ENCODE measurements around the gene UBAC1. TPM values are rescaled to one million over a fixed set of nuclear protein-coding genes. Genes with fewer than 3 reads are reported as not detected.
A peak's percentile ranks its signal among the peaks of the same experiment; 100 is the strongest.

Gene UBAC1
- total and polyA plus RNA-seq, 9 of the 15 experiments (the other 6 are each of a cell fraction or from before 2014, with no cell fraction given), result 94.0 to 399 (median 228) TPM

DNA sequence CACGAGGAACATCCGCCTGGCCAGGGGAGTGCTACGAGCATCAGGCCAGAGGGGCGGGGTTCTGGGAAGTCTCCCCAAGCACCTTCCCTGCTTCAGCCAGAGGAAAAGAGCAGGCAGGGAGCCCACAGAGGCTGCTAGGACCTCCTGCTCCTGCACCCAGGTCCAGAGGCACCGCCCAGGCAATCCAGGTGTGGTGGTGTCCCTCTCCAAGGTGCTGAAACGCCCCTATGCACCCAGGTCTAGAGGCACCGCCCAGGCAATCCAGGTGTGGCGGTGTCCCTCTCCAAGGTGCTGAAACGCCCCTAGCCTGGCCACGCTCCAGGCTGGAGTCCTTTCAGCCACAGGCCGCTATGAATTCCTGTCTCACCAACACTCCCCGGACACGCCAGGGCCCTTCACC lies 10.7 kb upstream of the UBAC1 start (continued):
- TF ChIP-seq, protein P1, sequence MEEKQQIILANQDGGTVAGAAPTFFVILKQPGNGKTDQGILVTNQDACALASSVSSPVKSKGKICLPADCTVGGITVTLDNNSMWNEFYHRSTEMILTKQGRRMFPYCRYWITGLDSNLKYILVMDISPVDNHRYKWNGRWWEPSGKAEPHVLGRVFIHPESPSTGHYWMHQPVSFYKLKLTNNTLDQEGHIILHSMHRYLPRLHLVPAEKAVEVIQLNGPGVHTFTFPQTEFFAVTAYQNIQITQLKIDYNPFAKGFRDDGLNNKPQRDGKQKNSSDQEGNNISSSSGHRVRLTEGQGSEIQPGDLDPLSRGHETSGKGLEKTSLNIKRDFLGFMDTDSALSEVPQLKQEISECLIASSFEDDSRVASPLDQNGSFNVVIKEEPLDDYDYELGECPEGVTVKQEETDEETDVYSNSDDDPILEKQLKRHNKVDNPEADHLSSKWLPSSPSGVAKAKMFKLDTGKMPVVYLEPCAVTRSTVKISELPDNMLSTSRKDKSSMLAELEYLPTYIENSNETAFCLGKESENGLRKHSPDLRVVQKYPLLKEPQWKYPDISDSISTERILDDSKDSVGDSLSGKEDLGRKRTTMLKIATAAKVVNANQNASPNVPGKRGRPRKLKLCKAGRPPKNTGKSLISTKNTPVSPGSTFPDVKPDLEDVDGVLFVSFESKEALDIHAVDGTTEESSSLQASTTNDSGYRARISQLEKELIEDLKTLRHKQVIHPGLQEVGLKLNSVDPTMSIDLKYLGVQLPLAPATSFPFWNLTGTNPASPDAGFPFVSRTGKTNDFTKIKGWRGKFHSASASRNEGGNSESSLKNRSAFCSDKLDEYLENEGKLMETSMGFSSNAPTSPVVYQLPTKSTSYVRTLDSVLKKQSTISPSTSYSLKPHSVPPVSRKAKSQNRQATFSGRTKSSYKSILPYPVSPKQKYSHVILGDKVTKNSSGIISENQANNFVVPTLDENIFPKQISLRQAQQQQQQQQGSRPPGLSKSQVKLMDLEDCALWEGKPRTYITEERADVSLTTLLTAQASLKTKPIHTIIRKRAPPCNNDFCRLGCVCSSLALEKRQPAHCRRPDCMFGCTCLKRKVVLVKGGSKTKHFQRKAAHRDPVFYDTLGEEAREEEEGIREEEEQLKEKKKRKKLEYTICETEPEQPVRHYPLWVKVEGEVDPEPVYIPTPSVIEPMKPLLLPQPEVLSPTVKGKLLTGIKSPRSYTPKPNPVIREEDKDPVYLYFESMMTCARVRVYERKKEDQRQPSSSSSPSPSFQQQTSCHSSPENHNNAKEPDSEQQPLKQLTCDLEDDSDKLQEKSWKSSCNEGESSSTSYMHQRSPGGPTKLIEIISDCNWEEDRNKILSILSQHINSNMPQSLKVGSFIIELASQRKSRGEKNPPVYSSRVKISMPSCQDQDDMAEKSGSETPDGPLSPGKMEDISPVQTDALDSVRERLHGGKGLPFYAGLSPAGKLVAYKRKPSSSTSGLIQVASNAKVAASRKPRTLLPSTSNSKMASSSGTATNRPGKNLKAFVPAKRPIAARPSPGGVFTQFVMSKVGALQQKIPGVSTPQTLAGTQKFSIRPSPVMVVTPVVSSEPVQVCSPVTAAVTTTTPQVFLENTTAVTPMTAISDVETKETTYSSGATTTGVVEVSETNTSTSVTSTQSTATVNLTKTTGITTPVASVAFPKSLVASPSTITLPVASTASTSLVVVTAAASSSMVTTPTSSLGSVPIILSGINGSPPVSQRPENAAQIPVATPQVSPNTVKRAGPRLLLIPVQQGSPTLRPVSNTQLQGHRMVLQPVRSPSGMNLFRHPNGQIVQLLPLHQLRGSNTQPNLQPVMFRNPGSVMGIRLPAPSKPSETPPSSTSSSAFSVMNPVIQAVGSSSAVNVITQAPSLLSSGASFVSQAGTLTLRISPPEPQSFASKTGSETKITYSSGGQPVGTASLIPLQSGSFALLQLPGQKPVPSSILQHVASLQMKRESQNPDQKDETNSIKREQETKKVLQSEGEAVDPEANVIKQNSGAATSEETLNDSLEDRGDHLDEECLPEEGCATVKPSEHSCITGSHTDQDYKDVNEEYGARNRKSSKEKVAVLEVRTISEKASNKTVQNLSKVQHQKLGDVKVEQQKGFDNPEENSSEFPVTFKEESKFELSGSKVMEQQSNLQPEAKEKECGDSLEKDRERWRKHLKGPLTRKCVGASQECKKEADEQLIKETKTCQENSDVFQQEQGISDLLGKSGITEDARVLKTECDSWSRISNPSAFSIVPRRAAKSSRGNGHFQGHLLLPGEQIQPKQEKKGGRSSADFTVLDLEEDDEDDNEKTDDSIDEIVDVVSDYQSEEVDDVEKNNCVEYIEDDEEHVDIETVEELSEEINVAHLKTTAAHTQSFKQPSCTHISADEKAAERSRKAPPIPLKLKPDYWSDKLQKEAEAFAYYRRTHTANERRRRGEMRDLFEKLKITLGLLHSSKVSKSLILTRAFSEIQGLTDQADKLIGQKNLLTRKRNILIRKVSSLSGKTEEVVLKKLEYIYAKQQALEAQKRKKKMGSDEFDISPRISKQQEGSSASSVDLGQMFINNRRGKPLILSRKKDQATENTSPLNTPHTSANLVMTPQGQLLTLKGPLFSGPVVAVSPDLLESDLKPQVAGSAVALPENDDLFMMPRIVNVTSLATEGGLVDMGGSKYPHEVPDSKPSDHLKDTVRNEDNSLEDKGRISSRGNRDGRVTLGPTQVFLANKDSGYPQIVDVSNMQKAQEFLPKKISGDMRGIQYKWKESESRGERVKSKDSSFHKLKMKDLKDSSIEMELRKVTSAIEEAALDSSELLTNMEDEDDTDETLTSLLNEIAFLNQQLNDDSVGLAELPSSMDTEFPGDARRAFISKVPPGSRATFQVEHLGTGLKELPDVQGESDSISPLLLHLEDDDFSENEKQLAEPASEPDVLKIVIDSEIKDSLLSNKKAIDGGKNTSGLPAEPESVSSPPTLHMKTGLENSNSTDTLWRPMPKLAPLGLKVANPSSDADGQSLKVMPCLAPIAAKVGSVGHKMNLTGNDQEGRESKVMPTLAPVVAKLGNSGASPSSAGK (IDR thresholded peaks at IDR 0.05), result no peak
- TF ChIP-seq, protein P2, sequence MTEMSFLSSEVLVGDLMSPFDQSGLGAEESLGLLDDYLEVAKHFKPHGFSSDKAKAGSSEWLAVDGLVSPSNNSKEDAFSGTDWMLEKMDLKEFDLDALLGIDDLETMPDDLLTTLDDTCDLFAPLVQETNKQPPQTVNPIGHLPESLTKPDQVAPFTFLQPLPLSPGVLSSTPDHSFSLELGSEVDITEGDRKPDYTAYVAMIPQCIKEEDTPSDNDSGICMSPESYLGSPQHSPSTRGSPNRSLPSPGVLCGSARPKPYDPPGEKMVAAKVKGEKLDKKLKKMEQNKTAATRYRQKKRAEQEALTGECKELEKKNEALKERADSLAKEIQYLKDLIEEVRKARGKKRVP (CRISPR knock-in tag; IDR thresholded peaks at IDR 0.05), result no peak
- TF ChIP-seq EGR1 (conservative IDR thresholded peaks at IDR 0.05), result 0 out of 2 replicates have a peak, but pooled peaks have one; percentile 8
- TF ChIP-seq, protein P3, sequence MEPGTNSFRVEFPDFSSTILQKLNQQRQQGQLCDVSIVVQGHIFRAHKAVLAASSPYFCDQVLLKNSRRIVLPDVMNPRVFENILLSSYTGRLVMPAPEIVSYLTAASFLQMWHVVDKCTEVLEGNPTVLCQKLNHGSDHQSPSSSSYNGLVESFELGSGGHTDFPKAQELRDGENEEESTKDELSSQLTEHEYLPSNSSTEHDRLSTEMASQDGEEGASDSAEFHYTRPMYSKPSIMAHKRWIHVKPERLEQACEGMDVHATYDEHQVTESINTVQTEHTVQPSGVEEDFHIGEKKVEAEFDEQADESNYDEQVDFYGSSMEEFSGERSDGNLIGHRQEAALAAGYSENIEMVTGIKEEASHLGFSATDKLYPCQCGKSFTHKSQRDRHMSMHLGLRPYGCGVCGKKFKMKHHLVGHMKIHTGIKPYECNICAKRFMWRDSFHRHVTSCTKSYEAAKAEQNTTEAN (CRISPR knock-in tag; IDR thresholded peaks at IDR 0.05), result peak; percentile 89
- no peak for TF ChIP-seq BMI1 (IDR thresholded peaks at IDR 0.05; ENCODE audit: low read length)
- TF ChIP-seq SP1 (CRISPR knock-in tag; IDR thresholded peaks at IDR 0.05), result peak; percentile 82
- no peak for TF ChIP-seq ZNF589 (CRISPR knock-in tag; IDR thresholded peaks at IDR 0.05; ENCODE audit: low read depth)
- no peak for TF ChIP-seq TRIM24 (IDR thresholded peaks at IDR 0.05)
- TF ChIP-seq NR4A1 (CRISPR knock-in tag; IDR thresholded peaks at IDR 0.05), result no peak
- TF ChIP-seq NR4A1 (tag; IDR thresholded peaks at IDR 0.05), result peak; percentile 39; the same call in 1 of the 2 replicates
- 0 out of 4 replicates have a peak, but pooled peaks of 1 of the 2 experiments have one; percentile 33 for TF ChIP-seq KDM4B (IDR thresholded peaks at IDR 0.05; ENCODE audit: borderline replicate concordance in 2 of 2, low read depth in 1 of 2)
- no peak for TF ChIP-seq FIP1L1 (IDR thresholded peaks at IDR 0.05; ENCODE audit: low read depth, low read length, poor library complexity, severe bottlenecking)
- TF ChIP-seq HIVEP1 (CRISPR knock-in tag; IDR thresholded peaks at IDR 0.05), result no peak
- TF ChIP-seq PRPF4 (IDR thresholded peaks at IDR 0.05; ENCODE audit: insufficient read depth, low read depth, low read length, poor library complexity, severe bottlenecking), result no peak
- TF ChIP-seq KLF10 (CRISPR knock-in tag; IDR thresholded peaks at IDR 0.05), result no peak
- TF ChIP-seq ZNF24 (IDR thresholded peaks at IDR 0.05), result peak; percentile 49; the same call in 1 of the 2 replicates
- TF ChIP-seq CXXC5 (CRISPR knock-in tag; IDR thresholded peaks at IDR 0.05), result peak; percentile 84
